ENCODE data around the gene LMNTD1.

Gene LMNTD1

DNA sequence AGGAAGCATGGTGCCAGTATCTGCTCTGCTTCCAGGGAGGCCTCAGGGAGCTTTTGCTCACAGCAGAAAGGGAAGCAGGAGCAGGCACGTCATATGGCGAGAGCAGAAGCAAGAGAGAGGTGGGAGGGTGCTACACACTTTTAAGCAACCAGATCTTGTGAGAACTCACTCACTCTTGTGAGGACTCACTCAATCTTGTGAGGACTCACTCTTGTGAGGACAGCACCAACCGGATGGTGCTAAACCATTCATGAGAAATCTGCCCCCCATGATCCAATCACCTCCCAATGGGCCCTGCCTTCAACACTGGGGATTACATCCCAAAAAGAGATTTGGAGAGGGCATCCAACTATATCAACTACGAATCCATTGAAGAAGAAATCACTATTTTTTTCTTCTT, 34.3 kb upstream of the LMNTD1 start:
- no peak overlapping the region for H3K4me3 ChIP-seq (replicated peaks; ENCODE audit: low read depth, low read length)
- TF ChIP-seq, protein P1, sequence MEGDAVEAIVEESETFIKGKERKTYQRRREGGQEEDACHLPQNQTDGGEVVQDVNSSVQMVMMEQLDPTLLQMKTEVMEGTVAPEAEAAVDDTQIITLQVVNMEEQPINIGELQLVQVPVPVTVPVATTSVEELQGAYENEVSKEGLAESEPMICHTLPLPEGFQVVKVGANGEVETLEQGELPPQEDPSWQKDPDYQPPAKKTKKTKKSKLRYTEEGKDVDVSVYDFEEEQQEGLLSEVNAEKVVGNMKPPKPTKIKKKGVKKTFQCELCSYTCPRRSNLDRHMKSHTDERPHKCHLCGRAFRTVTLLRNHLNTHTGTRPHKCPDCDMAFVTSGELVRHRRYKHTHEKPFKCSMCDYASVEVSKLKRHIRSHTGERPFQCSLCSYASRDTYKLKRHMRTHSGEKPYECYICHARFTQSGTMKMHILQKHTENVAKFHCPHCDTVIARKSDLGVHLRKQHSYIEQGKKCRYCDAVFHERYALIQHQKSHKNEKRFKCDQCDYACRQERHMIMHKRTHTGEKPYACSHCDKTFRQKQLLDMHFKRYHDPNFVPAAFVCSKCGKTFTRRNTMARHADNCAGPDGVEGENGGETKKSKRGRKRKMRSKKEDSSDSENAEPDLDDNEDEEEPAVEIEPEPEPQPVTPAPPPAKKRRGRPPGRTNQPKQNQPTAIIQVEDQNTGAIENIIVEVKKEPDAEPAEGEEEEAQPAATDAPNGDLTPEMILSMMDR (IDR thresholded peaks at IDR 0.05; ENCODE audit: low read length, missing control alignments), result no peak
- no peak for DNase-seq (ENCODE audit: low read depth)

DNA sequence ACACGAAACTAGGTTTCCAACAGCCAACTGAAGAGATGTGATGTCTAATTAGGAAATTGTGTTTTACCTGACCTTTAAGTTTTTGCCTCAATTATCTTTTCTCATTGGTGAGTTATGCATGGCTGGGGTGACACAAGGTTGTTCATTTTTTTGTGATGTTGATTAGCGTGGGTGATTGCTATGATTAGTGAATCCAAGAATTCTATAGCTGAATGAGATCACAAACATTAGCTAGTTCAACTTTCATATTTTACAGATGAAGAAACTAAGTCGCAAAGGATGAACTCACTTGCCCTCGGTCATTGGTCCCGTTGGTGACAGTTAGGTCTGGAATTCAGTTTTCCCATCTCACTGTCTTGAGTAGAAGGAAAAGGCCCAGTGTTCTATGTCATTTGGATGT, 32.6 kb upstream of the LMNTD1 start:
- TF ChIP-seq, protein P1 (IDR thresholded peaks at IDR 0.05; ENCODE audit: low read length, missing control alignments), result no peak
- no peak overlapping the region for H3K4me3 ChIP-seq (replicated peaks; ENCODE audit: low read depth, low read length)
- DNase-seq (ENCODE audit: low read depth), result no peak

DNA sequence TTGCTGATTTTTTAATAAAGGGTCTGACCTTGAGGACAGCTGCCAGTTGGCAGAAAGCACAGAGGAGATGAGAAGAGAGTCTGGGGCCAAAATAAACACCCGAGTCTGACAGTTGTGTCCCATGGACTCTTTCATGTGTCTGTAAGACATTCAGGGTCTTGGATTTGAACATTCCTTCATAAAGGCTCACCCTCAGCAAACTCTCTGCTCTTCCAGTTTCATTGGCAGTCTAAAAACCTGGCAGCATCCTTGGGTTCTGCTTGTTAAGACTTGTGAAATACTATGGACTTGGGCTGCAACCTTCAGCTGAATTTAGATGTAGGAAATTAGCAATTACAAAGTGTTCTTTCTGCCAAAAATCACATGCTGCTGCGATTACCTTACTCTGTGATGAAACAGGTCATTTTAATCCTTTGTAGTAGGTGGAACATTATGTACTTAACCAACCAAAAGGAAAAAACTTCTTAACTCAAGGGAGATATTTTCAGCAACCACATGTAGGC, 32.0 kb upstream of the LMNTD1 start:
- peak; percentile 96 for DNase-seq (ENCODE audit: low read depth)
- TF ChIP-seq, protein P1 (IDR thresholded peaks at IDR 0.05; ENCODE audit: low read length, missing control alignments), result no peak
- no peak overlapping the region for H3K4me3 ChIP-seq (replicated peaks; ENCODE audit: low read depth, low read length)

DNA sequence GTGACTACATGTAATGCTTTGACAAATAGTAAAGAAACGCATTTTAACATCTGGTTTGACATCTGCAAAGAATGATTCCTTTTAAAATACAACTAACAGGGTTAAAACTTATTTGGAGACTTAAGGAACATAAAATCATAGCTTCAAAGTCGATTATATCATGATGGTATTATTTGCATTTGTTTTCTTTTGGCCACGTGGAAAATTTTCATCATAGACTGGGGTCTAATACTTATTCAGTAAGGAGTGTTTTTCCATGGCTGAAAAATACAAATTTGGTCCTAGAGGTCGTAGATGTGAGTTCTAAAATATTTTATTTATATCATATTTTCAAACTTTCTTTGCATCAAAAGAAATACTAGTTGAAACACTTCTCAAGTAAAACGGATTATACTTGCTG, 31.5 kb upstream of the LMNTD1 start:
- no peak overlapping the region for H3K4me3 ChIP-seq (replicated peaks; ENCODE audit: low read depth, low read length)
- TF ChIP-seq, protein P1 (IDR thresholded peaks at IDR 0.05; ENCODE audit: low read length, missing control alignments), result no peak
- DNase-seq (ENCODE audit: low read depth), result no peak

DNA sequence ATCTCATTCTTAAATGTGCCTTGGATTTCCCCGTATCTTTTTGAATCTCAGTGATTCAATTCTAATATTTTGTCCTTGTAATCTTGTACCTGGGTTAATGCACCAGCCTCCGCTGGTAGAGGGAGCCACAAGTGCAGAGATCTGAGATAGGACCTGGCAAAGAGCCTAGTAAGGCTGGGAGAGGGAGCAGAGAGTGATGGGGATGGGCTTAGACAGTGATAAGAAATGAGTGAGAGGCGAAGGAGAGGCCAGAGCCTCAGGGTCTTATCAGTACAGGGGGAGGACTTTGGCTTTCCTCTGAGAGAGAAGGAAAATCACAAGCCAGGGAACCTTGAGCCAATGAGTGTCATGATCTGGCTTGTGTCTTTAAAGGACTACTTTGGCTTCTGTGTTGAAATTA, 30.5 kb upstream of the LMNTD1 start:
- TF ChIP-seq, protein P1 (IDR thresholded peaks at IDR 0.05; ENCODE audit: low read length, missing control alignments), result peak; percentile 43
- H3K4me3 ChIP-seq (replicated peaks; ENCODE audit: low read depth, low read length), result no peak overlapping the region
- peak; percentile 78 for DNase-seq (ENCODE audit: low read depth)

DNA sequence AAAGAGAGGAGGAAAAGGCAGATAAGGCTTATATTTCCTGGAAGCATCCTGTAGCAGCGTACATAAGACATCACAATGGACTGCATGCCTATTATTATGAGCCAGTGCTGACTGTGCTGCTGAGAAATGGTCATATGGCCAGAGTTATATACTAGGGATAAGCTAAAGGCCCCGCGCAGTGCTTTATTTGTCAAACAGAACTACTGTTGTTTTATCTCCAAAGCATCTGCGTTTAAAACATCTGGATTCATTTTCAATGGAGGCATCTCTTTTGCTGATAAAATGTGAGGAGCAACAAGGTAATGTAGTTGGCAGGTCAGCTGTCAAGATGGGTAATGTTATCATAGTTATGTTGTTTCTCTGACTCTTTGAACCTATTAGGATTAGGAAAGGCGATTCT, 28.0 kb upstream of the LMNTD1 start:
- TF ChIP-seq, protein P1 (IDR thresholded peaks at IDR 0.05; ENCODE audit: low read length, missing control alignments), result no peak
- no peak for DNase-seq (ENCODE audit: low read depth)
- H3K4me3 ChIP-seq (replicated peaks; ENCODE audit: low read depth, low read length), result no peak overlapping the region

DNA sequence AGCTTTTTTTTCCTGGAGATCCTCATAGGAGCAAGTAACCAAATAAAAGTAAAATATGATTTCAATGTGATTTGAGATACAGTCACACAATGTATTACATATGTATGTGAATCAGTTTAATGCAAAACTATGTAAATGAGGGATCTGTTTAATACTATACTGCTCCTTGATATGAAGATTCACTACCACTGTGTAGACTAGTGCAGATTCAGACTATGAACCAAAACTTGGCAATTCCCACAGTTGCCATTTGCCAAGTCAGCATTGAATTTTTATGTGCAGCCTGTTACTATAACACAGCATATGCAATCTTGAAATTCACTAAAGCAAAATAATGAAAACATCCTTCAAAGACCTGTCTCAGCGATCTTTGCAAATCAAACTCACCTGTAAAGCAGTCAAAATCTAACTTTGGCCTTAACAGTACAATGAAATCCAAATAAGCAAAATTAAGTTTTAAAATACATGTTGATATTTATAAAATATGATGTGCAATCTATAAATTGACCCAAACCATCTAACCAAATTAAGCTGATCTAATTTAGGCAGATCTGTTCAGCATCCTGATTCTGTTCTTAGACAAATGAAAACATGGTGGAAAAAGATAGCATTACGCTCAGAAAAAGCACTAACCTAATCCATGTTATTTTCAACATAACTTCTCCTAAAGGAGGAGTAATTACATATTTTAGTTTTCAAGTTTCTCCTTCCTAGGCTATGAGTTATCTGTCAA, 25.5 kb upstream of the LMNTD1 start:
- DNase-seq (ENCODE audit: low read depth), result no peak
- TF ChIP-seq, protein P1 (IDR thresholded peaks at IDR 0.05; ENCODE audit: low read length, missing control alignments), result no peak
- H3K4me3 ChIP-seq (replicated peaks; ENCODE audit: low read depth, low read length), result no peak overlapping the region

Data from fibroblast of pulmonary artery (primary cell).